ENCODE data around the gene CFAP299.

DNA sequence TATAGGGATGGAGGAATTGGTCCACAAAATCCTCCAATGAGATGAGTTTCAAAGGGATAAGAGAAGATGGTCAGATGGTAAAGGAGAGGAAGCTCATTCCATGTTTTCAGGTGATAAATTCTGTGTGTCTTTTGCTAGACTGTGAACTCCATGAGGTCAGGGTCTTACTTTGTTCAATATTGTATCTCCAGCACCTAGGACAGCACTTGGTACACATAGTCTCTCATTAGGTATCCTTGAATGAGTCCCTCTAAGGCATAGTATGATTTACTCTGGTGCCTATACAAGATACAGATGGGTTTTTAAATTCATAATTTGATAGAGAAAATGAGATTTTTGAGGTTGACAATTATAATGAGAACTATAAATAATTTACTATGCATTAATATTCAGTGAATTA lies 510.7 kb downstream of the CFAP299 start:
- TF ChIP-seq RAD21 (IDR thresholded peaks at IDR 0.05; ENCODE audit: low read depth) = no peak
- no peak for TF ChIP-seq EP300 (IDR thresholded peaks at IDR 0.05; ENCODE audit: borderline replicate concordance)

Data from Ishikawa (cell line).